Measurements from ENCODE around the gene ACOX3.

Gene ACOX3

DNA sequence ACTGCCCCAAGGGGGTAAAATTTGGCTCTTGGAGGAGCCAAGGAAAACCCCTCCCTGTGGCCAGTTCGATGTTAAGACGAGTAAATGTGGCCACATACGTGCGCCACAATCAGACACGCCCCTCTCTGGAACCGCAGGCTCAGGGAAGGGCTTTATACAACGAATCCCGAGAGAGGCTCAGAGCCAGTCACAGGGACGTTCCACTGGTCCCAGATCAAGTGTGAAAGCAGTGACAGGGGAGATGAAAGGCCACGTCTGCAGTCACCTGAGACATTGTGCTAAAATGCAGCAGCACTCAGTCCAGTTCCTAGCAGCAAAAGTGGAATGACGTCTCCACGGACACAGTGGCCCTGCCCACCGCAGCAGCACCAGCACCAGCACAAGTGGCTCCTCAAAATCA, 68.0 kb downstream of the ACOX3 start:
- DNase-seq, result no peak

DNA sequence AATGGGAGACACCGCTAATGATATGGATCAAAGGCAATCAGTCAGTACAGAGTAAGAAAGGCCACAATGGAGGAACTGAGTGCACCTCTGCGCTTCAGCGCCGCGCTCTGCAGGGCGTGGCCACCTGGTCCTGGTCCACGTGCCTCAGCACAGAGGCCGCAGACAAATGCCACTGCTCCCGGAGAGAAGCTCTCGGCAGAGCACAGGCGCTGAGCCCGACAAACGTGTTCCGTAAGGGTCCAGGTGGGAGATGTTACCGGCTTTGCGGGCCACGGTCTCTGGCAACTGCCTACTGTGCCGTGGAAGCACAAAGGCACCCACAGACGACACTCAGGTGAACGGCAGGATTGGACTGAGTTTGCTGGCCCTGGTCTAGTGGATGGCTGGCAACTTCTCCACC, 68.9 kb downstream of the ACOX3 start:
- DNase-seq, result no peak

- DNase-seq, result no peak
Observed at GRCh38 chr4:8370835-8371595, 69.5 kb downstream of the ACOX3 start.

GRCh38 chr4:8370106-8370787, 70.3 kb downstream of the ACOX3 start:
- no peak for DNase-seq

GRCh38 chr4:8369426-8370105, 71.0 kb downstream of the ACOX3 start:
- DNase-seq, result no peak

DNA sequence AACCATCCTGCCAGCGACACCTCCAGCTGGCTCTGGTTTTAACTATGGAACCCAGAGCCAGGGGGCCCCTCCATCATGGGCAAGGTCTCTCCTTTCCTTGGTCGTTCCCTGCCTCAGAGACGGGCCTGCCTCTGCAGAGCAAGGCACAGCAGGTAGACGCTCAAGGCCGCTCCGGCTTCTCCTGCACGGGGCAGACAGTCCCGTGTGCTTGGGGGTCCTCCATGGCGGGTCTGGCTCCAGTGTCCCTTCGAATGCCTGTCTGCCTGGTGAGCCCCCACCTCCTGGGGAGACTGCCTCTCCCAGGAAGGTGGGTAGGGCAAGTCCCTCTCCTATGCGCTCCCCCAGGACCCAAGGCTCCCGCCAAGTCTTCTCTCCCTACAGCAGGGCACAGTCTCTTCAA, 71.5 kb downstream of the ACOX3 start:
- no peak for DNase-seq

DNA sequence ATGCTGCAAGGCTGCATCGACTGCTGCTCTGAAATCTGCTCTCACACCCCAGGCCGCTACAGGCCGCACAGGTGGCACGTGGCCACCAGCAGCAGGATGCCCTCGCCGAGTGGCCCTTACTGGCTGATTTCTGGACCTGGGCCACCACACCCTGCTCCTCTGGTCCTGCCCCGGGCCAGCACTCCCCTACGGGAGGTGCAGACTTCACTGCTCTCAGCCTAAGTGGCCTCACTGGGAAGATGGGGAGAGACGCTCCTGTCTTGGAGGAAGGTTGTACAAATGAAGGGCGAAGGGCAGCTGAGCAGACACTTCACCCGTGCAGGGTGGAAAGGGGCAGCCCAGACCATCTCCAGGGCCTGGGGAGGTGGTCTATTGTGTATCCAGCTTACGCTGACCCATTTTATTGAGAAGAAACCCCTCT, 72.5 kb downstream of the ACOX3 start:
- no peak for DNase-seq

GRCh38 chr4:8366601-8367000, 73.9 kb downstream of the ACOX3 start:
- DNase-seq, result no peak

DNA sequence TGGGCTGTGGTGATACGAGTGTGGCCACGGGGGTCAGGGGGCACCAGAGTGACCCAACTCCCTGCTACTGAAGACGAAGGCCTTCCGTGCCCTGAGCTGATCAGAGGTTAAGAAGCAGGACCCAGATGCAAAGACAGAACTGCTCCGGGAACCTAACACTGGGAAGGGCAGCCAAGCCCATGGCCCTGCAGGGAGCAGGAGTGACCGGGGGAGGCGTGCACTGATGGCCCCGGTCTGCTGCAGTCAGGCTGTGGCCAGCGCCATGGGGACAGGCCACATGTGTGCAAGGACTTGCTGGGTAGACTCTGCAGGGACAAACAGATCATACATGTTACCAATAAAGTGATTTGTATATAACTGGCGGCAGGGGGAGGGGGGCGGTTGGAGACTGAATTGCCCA, 74.6 kb downstream of the ACOX3 start:
- DNase-seq, result no peak

GRCh38 chr4:8365353-8365752, 75.2 kb downstream of the ACOX3 start:
- no peak for DNase-seq

- no peak for DNase-seq
Observed at GRCh38 chr4:8364848-8365350, 75.6 kb downstream of the ACOX3 start.

GRCh38 chr4:8364141-8364540, 76.4 kb downstream of the ACOX3 start:
- no peak for DNase-seq

- no peak for DNase-seq
Observed at GRCh38 chr4:8362483-8362882, 78.0 kb downstream of the ACOX3 start.

DNA sequence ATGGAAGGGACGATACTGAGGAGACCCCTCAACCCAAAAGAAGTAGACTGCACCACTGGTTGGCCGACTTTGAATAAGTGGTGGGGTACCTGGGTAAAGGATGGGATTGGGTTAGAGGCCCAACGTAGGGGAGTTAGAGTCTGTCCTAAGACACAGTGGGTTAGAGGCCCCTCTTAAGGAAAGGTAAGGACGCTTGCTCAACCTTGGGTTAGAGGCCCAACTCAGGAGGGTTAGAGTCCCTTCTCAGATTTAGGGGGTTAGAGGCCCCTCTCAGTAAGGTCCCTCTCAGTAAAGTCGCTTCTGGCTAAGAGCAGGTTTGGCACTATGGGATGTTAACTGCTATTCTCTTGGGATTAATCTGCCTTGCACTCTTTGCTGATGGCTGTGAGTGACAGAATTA, 81.3 kb downstream of the ACOX3 start:
- no peak for DNase-seq

- no peak for DNase-seq
Observed at GRCh38 chr4:8356856-8357255, 83.7 kb downstream of the ACOX3 start.

GRCh38 chr4:8355864-8356565, 84.5 kb downstream of the ACOX3 start:
- no peak for DNase-seq

GRCh38 chr4:8355306-8355705, 85.2 kb downstream of the ACOX3 start:
- DNase-seq, result no peak

DNA sequence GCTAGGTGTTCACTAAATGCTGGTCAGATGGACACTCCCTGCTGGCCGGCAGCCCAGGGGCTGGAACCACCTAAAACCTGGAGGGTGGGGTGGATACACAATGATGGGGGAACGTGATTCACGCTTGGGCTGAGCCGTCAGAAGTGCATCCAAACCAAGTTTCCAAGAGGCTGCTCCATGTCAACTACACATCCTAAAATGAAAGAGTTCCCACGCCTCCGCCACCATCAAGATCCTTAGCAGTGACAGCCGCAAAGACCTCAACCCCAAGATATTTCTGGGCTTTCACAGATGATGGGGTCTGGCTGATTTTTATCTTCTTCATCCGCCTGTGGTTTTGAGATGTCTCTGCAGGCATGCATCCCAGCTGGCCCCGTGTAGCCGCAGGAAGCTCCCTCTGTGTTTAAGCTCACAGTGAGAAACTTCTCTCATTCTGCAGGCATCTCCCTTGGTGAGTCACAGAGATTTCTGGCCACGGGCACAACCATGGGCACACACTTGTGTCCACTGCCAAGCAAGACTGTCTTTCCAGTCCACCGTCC, 86.5 kb downstream of the ACOX3 start:
- no peak for DNase-seq

DNA sequence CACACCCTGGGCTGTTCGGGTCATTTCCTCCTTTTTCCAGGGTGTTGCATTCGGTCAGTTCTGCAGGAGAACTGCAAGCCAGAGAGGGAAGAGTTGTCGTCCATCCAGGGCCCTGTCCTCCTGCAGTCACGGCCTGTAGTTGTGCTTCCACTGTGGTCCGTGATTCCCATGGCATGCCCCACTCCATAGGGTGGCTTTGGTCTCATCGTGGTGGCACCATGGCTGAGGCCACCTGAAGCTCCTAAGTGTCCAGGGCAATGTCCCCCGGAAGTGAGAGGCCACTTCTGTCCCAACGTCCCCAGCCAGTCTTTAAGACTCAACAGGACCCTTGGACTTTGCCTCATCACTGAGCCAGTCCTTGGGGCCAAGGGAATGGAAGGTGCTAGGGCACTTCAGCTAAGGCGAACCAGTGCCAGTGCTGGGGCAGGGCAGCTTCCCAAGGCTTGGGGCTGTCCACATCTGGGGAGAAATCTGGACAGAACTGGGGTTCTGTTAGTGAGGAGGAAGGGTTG, 87.3 kb downstream of the ACOX3 start:
- DNase-seq, result no peak

DNA sequence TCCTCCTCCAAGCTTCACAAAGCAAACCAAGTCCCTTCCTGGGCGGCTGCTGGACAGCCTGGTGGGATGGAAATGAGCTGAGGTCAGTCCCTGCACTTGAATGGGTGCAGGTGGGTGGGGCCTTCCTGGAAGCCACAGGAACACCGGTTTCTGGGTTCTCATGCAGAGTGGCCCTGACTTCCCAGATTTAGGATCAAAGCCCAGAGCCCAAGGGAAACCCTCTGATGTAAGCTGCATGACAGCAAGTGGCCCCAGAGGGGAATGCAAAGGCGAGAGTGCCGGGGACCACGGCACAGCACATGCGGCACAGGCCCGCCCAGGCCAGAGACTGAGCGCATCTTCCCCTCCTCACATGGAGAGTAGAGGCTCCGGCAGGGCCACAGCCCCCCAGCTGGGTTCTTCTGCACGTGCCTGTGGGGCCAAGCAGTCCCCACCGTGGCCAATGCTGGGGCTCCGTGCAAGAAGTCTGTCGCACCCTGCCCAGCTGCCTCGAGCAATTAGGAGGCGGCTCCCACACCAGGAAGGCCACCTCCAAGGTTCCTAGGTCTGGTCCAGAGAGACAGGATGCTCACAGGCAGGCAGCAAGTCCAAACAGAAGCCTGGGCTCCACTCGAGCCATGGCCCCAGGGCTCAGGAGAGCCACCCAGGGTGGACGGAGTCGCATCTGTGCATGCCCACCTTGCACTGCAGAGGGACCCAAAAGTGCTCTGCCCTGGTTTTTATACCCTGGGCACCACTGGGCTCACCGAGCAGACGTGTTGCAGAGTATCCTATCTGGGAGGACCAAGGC, 88.0 kb downstream of the ACOX3 start:
- DNase-seq, result no peak

- no peak for DNase-seq
Observed at GRCh38 chr4:8351931-8352367, 88.6 kb downstream of the ACOX3 start.
